Measurements from ENCODE around the gene UBAC2. TPM values are rescaled to one million over a fixed set of nuclear protein-coding genes. Genes with fewer than 3 reads are reported as not detected.
A peak's percentile ranks its signal among the peaks of the same experiment; 100 is the strongest.

Gene UBAC2
- total and polyA plus RNA-seq, 2 of the 8 experiments (the other 6 are each of a cell fraction or from before 2014, with no cell fraction given): 75.9 to 76.9 TPM

DNA sequence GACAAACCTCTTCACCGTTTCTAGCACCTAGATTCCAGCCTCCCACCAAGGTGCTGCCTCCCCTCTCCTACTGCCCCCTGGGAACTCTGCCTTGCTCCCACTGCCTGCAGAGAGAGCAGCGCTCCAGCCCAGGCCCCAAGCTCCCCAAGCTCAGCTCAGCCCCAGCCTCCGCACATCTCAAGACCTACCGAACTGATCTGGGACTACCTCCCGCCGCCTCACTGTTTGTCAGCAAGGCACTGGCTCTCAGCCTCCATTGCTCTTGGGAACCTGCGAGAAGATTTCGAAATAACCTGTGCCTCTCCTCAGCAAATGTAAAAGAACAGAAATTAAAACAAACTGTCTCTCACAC, 198.9 kb downstream of the UBAC2 start:
- no peak overlapping the region for H2AFZ ChIP-seq (ENCODE audit: low read length)
- no peak for FAIRE-seq
- no peak for TF ChIP-seq KDM5A (IDR thresholded peaks at IDR 0.05; ENCODE audit: low read length)
- TF ChIP-seq SP4 (IDR thresholded peaks at IDR 0.05; ENCODE audit: low read length): no peak
- TF ChIP-seq HDAC6 (IDR thresholded peaks at IDR 0.05; ENCODE audit: low read depth, low read length): no peak
- no peak for TF ChIP-seq CEBPB (IDR thresholded peaks at IDR 0.05; ENCODE audit: low read depth, low read length)
- TF ChIP-seq EZH2 (IDR thresholded peaks at IDR 0.05; ENCODE audit: low read depth, low read length, severe bottlenecking): no peak
- TF ChIP-seq RNF2 (IDR thresholded peaks at IDR 0.05; ENCODE audit: borderline replicate concordance, low read depth, low read length, missing control alignments, poor library complexity, severe bottlenecking): no peak
- TF ChIP-seq POU5F1 (IDR thresholded peaks at IDR 0.05; ENCODE audit: low read depth, low read length): no peak
- TF ChIP-seq JUND (IDR thresholded peaks at IDR 0.05; ENCODE audit: low read length): no peak
- no peak for TF ChIP-seq BRCA1 (IDR thresholded peaks at IDR 0.05; ENCODE audit: low read depth, low read length)
- TF ChIP-seq SIX5 (IDR thresholded peaks at IDR 0.05; ENCODE audit: low read depth, low read length): no peak
- TF ChIP-seq, protein P1, sequence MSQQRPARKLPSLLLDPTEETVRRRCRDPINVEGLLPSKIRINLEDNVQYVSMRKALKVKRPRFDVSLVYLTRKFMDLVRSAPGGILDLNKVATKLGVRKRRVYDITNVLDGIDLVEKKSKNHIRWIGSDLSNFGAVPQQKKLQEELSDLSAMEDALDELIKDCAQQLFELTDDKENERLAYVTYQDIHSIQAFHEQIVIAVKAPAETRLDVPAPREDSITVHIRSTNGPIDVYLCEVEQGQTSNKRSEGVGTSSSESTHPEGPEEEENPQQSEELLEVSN (IDR thresholded peaks at IDR 0.05): no peak
- no peak for TF ChIP-seq TEAD4 (IDR thresholded peaks at IDR 0.05; ENCODE audit: low read depth, low read length)
- TF ChIP-seq NANOG (IDR thresholded peaks at IDR 0.05; ENCODE audit: insufficient read depth, low read depth, low read length, poor library complexity, severe bottlenecking): no peak
- no peak for TF ChIP-seq TCF12 (IDR thresholded peaks at IDR 0.05; ENCODE audit: low read depth, low read length)
- TF ChIP-seq KDM4A (IDR thresholded peaks at IDR 0.05; ENCODE audit: low read depth, low read length, severe bottlenecking): no peak

More for the DNA sequence above, 198.9 kb downstream of the UBAC2 start:
- Histone ChIP-seq H3K4me3 (ENCODE audit: extremely low read depth in 1 of 4, insufficient read depth in 2 of 4, low read depth in 3 of 4, low read length in 4 of 4) (no peak overlapping the region), H2BK15ac (ENCODE audit: low read length) (no peak overlapping the region), H2AK5ac (ENCODE audit: low read depth, low read length) (no peak overlapping the region), H2BK120ac (replicated peaks; ENCODE audit: low read depth, low read length) (no peak overlapping the region), H3K4me1 (replicated peaks in 1 of 4; ENCODE audit: control insufficient read depth in 3 of 4, insufficient read depth in 4 of 4, low read length in 3 of 4) (no peaks in the 10 kb centered on the region; a peak in 1 of 7 replicates), H3K18ac (ENCODE audit: extremely low read depth, low read length) (peak overlapping the region; percentile 32; the same call in 1 of the 2 replicates), H3K56ac (replicated peaks; ENCODE audit: insufficient read length, low read depth, low read length) (no peak overlapping the region), H2BK20ac (ENCODE audit: low read length) (no peak overlapping the region), H3K79me1 (ENCODE audit: low read depth, low read length) (no peaks in the 10 kb centered on the region), H3K4me2 (ENCODE audit: insufficient read depth in 1 of 2, low read depth in 2 of 2, low read length in 2 of 2) (no peak overlapping the region), H3K9ac (replicated peaks in 1 of 4; ENCODE audit: extremely low read depth in 1 of 4, low read depth in 3 of 4, low read length in 3 of 4) (no peak overlapping the region), H4K20me1 (replicated peaks in 1 of 2; ENCODE audit: control insufficient read depth in 1 of 2, insufficient read depth in 2 of 2, low read length in 2 of 2) (no peaks in the 10 kb centered on the region), H3K27me3 (replicated peaks in 1 of 4; ENCODE audit: control insufficient read depth in 3 of 4, extremely low read depth in 1 of 4, insufficient read depth in 3 of 4, low read length in 3 of 4) (no peaks in the 10 kb centered on the region), H2BK5ac (ENCODE audit: low read depth, low read length) (no peak overlapping the region), H3K23ac (ENCODE audit: insufficient read length) (no peak overlapping the region), H3K36me3 (ENCODE audit: control insufficient read depth in 2 of 4, insufficient read depth in 4 of 4, low read length in 3 of 4) (no peaks in the 10 kb centered on the region), H3K23me2 (ENCODE audit: low read depth, low read length) (0 out of 2 replicates have a peak, but pooled peaks cover 2% of the 10 kb centered on the region), H3K27ac (ENCODE audit: low read depth, low read length) (no peak overlapping the region), H3K9me3 (ENCODE audit: insufficient read depth in 2 of 2, low read depth in 1 of 2, low read length in 1 of 2) (no peaks in the 10 kb centered on the region), H4K91ac (replicated peaks; ENCODE audit: insufficient read length, low read length) (no peak overlapping the region), H3K14ac (ENCODE audit: insufficient read length) (no peak overlapping the region), H4K8ac (ENCODE audit: extremely low read depth, insufficient read depth, low read length) (no peak overlapping the region), H3K4ac (replicated peaks; ENCODE audit: insufficient read length, low read depth, low read length) (no peak overlapping the region), H3K79me2 (ENCODE audit: control insufficient read depth in 1 of 2, insufficient read depth in 2 of 2, low read length in 2 of 2) (no peaks in the 10 kb centered on the region), H2BK12ac (ENCODE audit: low read depth, low read length) (no peak overlapping the region), H4K5ac (ENCODE audit: insufficient read length, low read depth, low read length) (no peak overlapping the region)
- no peak for DNase-seq (ENCODE audit: low read depth in 1 of 2, low spot score in 2 of 2)
- 84% methylated on average over 8 of the region's 8 CpGs; no CpG with 5 or more reads in 1 of the 2 experiments for WGBS, 2 experiments (ENCODE audit: extremely low coverage in 1 of 2, insufficient coverage in 1 of 2, insufficient read length in 1 of 2, insufficient replicate concordance in 2 of 2, low coverage in 1 of 2, low lambda C conversion rate in 2 of 2, missing lambda C conversion rate in 1 of 2)
- CTCF ChIA-PET (ENCODE audit: partially characterized antibody): interaction anchor here (1.6 kb wide), 1 partner anchor 12 kb away, joined by 5 read pairs; no protein-coding TSS in a partner anchor
- POLR2A ChIA-PET (ENCODE audit: partially characterized antibody): no interaction called here
